GM19395 (cell line): Measurements from ENCODE around the gene PAIP1.
"Not testable (repeated sequence)": the region's sequence is repeated elsewhere in the genome, so short reads cannot be mapped to it uniquely, and the experiment has no call there.

ENCODE experiments used
- ATAC-seq: cut with Tn5 transposase; IDR thresholded peaks from one replicate; pipeline ENCODE4 v1.9.1; 2021; ENCODE audit warnings: mild to moderate bottlenecking, moderate library complexity; ENCODE audit not compliant: unreplicated experiment

Gene PAIP1, protein sequence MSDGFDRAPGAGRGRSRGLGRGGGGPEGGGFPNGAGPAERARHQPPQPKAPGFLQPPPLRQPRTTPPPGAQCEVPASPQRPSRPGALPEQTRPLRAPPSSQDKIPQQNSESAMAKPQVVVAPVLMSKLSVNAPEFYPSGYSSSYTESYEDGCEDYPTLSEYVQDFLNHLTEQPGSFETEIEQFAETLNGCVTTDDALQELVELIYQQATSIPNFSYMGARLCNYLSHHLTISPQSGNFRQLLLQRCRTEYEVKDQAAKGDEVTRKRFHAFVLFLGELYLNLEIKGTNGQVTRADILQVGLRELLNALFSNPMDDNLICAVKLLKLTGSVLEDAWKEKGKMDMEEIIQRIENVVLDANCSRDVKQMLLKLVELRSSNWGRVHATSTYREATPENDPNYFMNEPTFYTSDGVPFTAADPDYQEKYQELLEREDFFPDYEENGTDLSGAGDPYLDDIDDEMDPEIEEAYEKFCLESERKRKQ

DNA sequence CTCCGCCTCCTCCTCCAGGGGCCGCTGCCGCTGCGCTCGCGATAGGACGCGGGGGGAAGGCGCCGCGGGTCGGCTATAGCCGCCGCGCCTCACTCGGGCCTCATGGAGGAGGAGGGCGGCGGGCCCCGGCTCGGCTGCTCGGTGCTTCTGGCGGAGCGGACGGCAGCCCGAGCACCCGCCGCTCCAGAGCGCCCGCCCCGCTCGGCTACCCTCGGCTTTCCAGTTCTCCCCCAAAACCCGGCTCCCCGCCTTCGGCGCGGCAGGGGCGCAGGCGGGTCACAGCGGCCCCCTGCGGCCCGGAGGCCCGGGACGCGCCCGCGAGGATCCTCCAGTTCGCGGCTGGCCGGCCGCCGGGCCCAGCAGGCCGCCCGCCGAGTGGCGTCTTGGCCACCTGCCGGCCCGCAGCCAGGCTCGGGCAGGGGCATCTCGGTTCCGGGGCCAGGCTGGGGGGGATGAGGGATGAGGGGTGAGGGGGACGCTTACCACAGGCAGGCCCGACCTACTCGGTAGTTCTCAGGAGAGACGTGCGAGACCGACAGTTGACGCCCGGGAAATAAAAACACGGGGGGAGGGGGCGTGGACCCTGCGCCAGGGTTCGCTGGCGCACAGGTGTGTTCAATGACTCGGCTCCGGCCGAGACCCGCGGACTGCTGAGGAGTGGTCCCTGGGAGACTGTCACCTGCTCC, at the start of gene PAIP1:
Gene PAIP1 (minus strand): TSS at position 221 of the 686 bp plus-strand sequence. CDS start 231 bp downstream, outside the sequence.
- peak; percentile 74 for ATAC-seq

GRCh38 chr5:43606351-43606750, 49.5 kb upstream of the PAIP1 start:
- no peak for ATAC-seq

GRCh38 chr5:43604699-43605098, 47.8 kb upstream of the PAIP1 start:
- ATAC-seq, result no peak

DNA sequence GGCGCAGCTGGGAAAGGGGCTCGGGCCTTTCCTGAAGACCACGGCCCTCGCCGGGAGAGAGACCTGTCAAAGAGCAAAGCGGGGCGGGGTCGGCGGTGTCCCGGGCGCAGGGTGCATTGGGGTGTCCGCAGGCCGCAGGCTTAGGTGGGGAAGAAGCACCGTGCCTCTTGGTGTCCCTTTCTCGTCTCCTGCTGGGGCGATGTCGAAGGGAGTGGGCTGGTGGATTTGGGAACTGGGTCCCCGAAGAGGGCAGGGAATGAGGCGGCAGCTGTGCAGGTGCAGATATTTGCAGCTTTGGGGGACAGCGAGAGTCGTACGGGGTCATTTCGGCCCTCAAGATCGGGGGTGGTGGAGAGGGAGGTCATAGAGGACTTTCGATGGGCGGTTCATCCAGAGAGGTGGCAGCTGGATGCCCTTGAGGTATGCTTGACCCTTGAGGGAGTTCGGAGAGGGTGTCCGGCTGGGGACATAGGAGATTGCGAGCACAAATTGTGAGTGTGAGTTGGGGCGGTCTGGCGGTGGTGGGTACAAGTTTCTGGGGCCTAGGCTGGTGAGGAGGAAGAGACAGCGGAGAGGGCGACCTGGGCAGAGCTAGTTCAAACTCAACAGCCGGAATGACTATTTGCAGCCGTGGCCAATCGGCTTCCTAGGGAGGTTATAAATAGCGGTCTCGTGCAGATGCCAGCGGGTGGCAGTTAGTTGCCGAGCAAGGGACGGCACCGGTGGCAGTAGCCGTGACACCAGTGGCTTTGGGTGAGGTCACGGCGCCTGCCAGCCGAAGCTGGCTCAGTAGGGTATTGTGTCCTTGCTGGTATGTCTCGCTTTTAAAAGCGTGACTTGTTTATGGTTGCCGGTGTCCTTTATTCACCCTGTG, 46.7 kb upstream of the PAIP1 start:
- ATAC-seq, result peak; percentile 48

- ATAC-seq, result peak; percentile 75
Measured at GRCh38 chr5:43602461-43603343, 45.8 kb upstream of the PAIP1 start, which contains the start of gene NNT. Gene NNT, plus strand, starts transcription at chr5:43603180. Its CDS starts 6,016 bp downstream, at chr5:43609196.

DNA sequence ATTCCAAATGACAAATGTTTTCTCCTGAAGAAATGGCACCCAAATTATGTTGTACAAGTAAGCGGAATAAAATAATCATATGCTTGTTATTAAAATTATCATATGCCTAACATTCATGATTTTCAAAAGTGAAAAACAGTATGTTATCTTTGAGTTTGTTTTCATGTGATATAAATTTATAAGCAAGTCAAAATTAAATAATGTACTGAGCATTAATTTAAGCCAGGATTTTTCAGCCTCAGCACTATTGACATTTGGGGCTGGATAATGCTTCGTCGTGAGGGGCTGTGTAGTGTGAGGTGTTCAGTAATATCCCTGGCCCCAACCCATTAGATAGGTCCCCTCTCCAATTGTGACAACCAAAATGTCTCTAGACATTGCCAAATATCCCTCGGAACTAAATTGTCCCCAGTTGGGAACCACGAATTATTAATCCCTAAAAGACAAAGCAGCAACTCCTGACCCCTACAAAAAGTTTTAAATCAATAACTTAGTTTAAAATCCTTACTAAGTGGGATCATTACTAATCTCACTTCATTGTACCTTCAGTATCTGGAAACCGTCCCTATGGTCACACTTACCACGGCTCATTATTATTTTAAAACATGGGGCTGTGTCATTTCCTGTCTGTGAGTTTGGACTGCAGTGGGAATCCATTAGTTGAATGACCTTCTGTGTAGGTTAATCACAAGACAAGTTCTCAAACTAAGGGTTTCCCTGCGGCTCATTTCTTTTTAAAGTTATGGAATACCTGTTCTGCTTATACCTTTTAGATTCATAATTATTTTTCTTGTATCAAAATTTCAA, 44.8 kb upstream of the PAIP1 start:
- ATAC-seq, result peak; percentile 42

GRCh38 chr5:43598927-43599326, 42.0 kb upstream of the PAIP1 start:
- ATAC-seq, result not testable (repeated sequence)

DNA sequence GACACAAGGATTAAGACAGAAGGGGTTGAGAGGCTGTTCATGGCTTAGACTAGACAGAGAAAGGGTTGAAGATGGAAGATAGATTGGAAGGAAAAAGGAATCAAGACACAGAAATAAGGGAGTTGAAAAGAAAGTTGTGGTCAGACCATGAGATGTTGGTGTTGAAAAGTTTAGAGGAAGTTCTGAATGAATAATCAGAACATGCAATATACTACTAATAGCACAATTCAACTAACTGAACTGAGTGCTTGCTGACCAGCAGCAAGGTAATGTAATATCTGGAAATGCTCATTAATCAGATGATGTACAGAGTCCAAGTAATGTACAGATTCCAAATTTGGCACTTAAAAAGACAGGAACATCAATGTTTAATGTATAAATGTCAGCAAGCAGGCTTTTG, 35.5 kb upstream of the PAIP1 start:
- no peak for ATAC-seq

- no peak for ATAC-seq
Measured at GRCh38 chr5:43590700-43591099, 33.8 kb upstream of the PAIP1 start.

DNA sequence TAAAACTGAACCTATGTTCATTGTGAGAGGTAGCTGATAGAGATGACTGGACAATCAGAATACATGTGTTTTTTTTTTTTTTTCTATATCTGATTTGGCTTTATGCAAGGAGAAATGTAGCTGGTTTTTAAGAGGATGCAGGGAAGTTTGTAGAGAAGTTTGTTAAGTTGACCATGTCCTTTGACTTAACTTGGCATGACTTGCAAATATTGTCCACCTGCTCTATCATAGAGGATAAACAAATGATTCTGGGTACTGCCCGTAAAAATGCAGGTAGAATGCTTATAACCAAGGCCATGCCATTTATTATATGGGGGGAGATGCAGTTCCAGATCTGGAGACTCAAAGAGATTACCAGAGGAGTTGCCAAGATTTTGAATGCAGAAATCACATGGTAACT, 32.4 kb upstream of the PAIP1 start:
- no peak for ATAC-seq

GRCh38 chr5:43588842-43589241, 32.0 kb upstream of the PAIP1 start:
- ATAC-seq, result no peak

- ATAC-seq, result no peak
Measured at GRCh38 chr5:43584166-43584699, 27.4 kb upstream of the PAIP1 start.

DNA sequence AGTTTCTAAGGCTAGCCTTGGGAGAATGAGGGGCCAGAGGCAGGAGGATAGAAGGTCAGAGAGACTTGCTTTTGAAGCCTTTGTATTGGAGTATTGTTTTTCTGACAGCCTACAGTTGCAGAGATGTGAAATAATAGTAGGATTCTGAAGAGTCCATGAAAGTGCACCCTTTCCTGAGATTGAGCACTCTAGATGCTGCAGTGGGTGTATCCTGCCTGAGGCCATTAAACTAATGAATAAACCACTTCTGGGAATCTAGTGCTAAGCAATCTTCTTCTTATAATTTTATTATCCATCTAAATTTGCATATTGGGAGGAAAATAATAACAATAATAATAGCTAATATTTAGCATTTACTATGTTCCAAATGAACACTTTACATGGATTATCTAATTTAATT, 26.8 kb upstream of the PAIP1 start:
- ATAC-seq, result no peak

GRCh38 chr5:43582082-43583005, 25.5 kb upstream of the PAIP1 start:
- no peak for ATAC-seq

DNA sequence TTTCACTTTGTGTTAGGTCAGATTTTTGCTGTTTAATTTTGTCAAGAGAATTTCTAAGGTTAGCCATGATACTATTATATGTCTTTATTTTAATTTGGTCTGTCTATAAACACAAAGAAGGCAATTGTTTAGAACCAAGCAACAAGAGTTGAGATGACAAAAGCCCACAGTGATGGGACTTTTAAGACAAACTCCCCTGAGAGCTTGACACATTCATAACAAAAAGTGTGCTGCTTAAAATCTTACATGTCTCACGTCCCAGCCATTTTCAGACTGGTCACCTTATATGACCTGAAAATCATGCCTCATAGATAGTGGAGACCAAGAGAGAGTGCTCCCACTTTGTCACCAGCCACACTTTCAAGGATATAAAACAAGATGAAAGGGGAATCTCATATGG, 24.5 kb upstream of the PAIP1 start:
- no peak for ATAC-seq

DNA sequence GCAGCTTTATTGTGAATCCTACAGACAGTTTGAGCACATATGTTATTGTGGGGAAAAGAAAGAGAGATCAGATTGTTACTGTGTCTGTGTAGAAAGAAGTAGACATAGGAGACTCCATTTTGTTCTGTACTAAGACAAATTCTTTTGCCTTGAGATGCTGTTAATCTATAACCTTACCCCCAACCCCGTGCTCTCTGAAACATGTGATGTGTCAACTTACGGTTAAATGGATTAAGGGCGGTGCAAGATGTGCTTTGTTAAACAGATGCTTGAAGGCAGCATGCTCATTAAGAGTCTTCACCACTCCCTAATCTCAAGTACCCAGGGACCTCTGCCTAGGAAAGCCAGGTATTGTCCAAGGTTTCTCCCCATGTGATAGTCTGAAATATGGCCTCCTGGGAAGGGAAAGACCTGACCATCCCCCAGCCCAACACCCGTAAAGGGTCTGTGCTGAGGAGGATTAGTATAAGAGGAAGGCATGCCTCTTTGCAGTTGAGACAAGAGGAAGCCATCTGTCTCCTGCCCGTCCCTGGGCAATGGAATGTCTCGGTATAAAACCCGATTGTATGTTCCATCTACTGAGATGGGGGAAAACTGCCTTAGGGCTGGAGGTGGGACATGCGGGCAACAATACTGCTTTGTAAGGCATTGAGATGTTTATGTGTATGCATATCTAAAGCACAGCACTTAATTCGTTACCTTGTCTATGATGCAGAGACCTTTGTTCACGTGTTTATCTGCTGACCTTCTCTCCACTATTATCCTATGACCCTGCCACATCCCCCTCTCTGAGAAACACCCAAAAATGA, 23.7 kb upstream of the PAIP1 start:
- ATAC-seq, result not testable (repeated sequence)

DNA sequence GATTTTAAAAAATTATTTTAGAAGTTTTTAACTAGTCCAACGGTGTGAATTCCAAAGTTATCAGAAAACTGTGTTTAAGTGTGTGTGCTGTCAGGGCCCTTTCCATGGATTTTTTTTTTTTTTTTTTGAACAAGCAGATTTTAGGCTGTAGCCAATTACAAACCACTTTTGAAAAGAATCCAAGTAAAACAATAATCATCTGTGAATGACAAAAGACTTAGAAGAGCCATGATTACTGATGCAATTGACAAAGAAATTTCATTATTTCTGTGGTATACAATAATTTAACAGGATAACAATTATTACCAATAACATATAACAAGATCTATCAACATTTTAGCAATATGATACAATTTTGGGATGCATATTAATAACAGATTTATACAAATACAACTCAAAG, 16.2 kb upstream of the PAIP1 start:
- no peak for ATAC-seq
